Lower leg skin (tissue), 3 donors: Measurements from ENCODE around the gene RGL3.

ENCODE experiments used
- POLR2A ChIP-seq, 2 donors: fragments of 450-650 bp; IDR thresholded peaks; one replicate each; pipeline ENCODE4 v1.6.1; 2016 to 2017; ENCODE audit warnings: antibody characterized with exemption in 2 of 2, mild to moderate bottlenecking in 1 of 2, moderate library complexity in 1 of 2
- TF ChIP-seq, protein P1 (sequence below), 3 donors: fragments of 450-650 bp; IDR thresholded peaks; one replicate each; pipeline ENCODE4 v1.5.1; 2016; ENCODE audit warnings: antibody characterized with exemption in 3 of 3, mild to moderate bottlenecking in 3 of 3, moderate library complexity in 2 of 3

DNA sequence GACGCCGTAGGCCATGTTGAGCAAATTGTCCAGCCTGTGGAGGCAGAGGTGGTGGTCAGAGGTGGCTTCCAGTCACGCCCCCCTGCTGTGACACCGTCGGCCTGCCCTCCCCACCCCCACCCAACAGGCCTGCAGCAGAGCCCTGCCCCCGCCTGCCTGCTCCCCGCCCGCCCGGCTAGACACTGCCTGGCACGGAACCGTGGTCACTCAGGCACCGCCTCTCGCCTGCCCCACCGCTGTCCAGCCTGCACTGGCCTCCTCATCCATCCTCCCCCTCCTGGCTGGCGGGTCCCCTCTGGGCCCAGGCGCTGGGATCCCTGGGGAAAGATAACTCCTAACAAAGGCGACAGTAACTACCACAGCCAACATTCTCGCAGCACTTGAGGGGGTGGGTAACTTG lies 38.0 kb upstream of the RGL3 start:
- TF ChIP-seq, protein P1, sequence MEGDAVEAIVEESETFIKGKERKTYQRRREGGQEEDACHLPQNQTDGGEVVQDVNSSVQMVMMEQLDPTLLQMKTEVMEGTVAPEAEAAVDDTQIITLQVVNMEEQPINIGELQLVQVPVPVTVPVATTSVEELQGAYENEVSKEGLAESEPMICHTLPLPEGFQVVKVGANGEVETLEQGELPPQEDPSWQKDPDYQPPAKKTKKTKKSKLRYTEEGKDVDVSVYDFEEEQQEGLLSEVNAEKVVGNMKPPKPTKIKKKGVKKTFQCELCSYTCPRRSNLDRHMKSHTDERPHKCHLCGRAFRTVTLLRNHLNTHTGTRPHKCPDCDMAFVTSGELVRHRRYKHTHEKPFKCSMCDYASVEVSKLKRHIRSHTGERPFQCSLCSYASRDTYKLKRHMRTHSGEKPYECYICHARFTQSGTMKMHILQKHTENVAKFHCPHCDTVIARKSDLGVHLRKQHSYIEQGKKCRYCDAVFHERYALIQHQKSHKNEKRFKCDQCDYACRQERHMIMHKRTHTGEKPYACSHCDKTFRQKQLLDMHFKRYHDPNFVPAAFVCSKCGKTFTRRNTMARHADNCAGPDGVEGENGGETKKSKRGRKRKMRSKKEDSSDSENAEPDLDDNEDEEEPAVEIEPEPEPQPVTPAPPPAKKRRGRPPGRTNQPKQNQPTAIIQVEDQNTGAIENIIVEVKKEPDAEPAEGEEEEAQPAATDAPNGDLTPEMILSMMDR (IDR thresholded peaks at IDR 0.05) = no peak
- TF ChIP-seq POLR2A (IDR thresholded peaks at IDR 0.05) = no peak
